Measurements from ENCODE around the gene SYT1. TPM values are rescaled to one million over a fixed set of nuclear protein-coding genes. Genes with fewer than 3 reads are reported as not detected.

Gene SYT1
- total and polyA plus RNA-seq, 7 donors, result 2.8 to 20.0 (median 10.6) TPM; not detected in 1

DNA sequence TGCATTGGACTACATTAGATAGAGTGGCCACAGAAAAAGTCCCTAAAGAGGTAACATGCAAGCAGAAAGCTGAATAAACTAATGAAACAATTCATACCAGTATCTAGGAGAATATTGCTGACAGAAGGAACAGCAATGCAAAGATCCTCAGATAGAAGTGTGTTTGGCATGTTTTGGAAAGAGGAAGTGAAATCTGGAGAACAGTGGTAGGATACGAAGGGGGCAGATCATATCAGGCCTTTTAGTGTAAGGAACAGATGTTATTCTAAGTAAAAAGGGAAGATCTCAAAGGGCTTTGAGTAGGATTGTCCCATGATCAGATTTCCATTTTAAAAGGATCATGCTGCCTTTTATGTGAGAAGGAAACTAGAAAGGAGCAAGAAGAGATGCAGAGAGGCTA lies 483.3 kb downstream of the SYT1 start:
- Histone ChIP-seq H3K4me3 (no peak overlapping the region), H3K4me1 (peaks cover 0 to 6% (median 0%) of the 10 kb centered on the region in 4 donors), H3K27me3 (no peaks in the 10 kb centered on the region), H3K9me3 (no peaks in the 10 kb centered on the region), H3K36me3 (no peaks in the 10 kb centered on the region), H3K27ac (no peak overlapping the region)
- no peak for DNase-seq
- intact Hi-C loops (cut with DNase I), result no loop called here
- no peak for TF ChIP-seq POLR2A (IDR thresholded peaks at IDR 0.05)
- TF ChIP-seq, protein P1, sequence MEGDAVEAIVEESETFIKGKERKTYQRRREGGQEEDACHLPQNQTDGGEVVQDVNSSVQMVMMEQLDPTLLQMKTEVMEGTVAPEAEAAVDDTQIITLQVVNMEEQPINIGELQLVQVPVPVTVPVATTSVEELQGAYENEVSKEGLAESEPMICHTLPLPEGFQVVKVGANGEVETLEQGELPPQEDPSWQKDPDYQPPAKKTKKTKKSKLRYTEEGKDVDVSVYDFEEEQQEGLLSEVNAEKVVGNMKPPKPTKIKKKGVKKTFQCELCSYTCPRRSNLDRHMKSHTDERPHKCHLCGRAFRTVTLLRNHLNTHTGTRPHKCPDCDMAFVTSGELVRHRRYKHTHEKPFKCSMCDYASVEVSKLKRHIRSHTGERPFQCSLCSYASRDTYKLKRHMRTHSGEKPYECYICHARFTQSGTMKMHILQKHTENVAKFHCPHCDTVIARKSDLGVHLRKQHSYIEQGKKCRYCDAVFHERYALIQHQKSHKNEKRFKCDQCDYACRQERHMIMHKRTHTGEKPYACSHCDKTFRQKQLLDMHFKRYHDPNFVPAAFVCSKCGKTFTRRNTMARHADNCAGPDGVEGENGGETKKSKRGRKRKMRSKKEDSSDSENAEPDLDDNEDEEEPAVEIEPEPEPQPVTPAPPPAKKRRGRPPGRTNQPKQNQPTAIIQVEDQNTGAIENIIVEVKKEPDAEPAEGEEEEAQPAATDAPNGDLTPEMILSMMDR (IDR thresholded peaks at IDR 0.05), result no peak
- no peak for TF ChIP-seq POLR2AphosphoS5 (IDR thresholded peaks at IDR 0.05)
- no peak for TF ChIP-seq EP300 (IDR thresholded peaks at IDR 0.05)
- 40 to 77% methylated on average over 1 of the region's 1 CpG for WGBS, 2 donors

DNA sequence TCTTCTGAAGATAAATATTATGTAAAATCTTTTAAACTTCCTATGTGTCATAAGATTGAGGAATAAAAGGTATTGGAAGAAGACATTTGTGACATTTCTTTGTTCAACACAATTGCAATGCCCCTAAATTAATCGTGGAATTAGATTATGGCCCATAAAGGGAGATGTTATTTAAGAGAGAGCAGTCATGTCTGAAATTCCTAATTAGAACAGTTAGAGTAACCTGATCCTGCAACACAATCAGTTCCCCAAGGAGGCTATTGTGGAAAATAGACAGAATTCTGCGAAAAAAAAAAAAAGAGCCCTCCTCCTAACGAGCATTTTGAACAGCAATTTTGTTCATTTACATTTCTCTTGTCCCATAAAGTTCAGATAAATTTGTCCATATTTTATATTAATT lies 486.7 kb downstream of the SYT1 start:
- no peak for DNase-seq
- no peaks in the 10 kb centered on the region for H3K36me3 ChIP-seq
- no peaks in the 10 kb centered on the region for H3K9me3 ChIP-seq
- no peaks in the 10 kb centered on the region for H3K27me3 ChIP-seq
- H3K27ac ChIP-seq, result no peak overlapping the region
- peaks cover 0 to 4% (median 0%) of the 10 kb centered on the region in 4 donors for H3K4me1 ChIP-seq
- TF ChIP-seq POLR2AphosphoS5 (IDR thresholded peaks at IDR 0.05), result no peak
- TF ChIP-seq, protein P1 (IDR thresholded peaks at IDR 0.05), result no peak
- WGBS, 2 donors, result 78 to 86% methylated on average over 3 of the region's 3 CpGs
- intact Hi-C loops (cut with DNase I), result no loop called here
- no peak overlapping the region for H3K4me3 ChIP-seq

DNA sequence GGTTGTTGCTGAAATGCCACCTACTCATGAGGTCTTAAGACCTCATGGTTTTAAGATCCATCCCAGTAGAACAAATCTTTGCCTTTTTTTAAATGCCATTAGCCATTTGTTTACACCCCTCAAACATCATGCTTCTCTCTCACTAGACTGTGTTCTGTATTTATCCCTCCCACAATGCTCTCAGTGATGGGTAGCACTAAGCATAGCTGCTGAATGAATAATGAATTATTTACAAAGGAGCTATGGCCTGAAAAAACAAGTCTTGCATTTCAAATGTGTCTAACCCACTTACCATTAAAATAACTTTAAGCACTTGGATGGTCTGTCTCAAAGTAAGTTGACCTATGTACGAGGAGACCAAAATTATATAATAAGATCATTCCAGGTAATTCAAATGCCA lies 491.6 kb downstream of the SYT1 start:
- Histone ChIP-seq H3K36me3 (no peaks in the 10 kb centered on the region), H3K4me1 (peaks cover 0 to 5% (median 0%) of the 10 kb centered on the region in 4 donors), H3K9me3 (no peaks in the 10 kb centered on the region), H3K27ac (no peak overlapping the region), H3K4me3 (no peak overlapping the region), H3K27me3 (no peaks in the 10 kb centered on the region)
- no peak for TF ChIP-seq EP300 (IDR thresholded peaks at IDR 0.05)
- TF ChIP-seq, protein P1 (IDR thresholded peaks at IDR 0.05), result no peak
- TF ChIP-seq POLR2AphosphoS5 (IDR thresholded peaks at IDR 0.05), result no peak
- no peak for TF ChIP-seq POLR2A (IDR thresholded peaks at IDR 0.05)
- WGBS, 2 donors, result 80 to 86% methylated on average over 1 of the region's 1 CpG
- DNase-seq, result no peak
- intact Hi-C loops (cut with DNase I), result no loop called here

DNA sequence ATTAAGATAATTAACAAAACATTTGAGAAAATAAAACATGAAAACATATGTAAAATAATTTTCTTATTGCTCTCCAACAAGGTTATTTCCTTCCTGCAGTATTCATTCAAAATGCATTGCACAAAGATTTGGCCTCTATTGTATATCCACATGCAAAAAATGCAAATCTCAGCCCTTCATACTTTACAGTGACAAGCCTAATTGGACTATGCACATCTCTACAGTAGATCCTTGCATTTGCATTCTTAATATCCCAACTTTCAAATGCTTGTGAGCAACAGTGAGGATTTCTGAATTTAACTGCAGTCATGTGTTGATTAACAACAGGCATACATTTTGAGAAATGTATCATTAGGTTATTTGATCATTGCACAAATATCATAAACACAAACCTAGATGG lies 492.5 kb downstream of the SYT1 start:
- H3K9me3 ChIP-seq, result no peaks in the 10 kb centered on the region
- peaks cover 0 to 10% (median 2%) of the 10 kb centered on the region in 4 donors for H3K4me1 ChIP-seq
- intact Hi-C loops (cut with DNase I), result no loop called here
- DNase-seq, result no peak
- H3K27me3 ChIP-seq, result no peaks in the 10 kb centered on the region
- H3K27ac ChIP-seq, result no peak overlapping the region
- TF ChIP-seq, protein P1 (IDR thresholded peaks at IDR 0.05), result no peak
- H3K36me3 ChIP-seq, result no peaks in the 10 kb centered on the region
- no peak overlapping the region for H3K4me3 ChIP-seq

DNA sequence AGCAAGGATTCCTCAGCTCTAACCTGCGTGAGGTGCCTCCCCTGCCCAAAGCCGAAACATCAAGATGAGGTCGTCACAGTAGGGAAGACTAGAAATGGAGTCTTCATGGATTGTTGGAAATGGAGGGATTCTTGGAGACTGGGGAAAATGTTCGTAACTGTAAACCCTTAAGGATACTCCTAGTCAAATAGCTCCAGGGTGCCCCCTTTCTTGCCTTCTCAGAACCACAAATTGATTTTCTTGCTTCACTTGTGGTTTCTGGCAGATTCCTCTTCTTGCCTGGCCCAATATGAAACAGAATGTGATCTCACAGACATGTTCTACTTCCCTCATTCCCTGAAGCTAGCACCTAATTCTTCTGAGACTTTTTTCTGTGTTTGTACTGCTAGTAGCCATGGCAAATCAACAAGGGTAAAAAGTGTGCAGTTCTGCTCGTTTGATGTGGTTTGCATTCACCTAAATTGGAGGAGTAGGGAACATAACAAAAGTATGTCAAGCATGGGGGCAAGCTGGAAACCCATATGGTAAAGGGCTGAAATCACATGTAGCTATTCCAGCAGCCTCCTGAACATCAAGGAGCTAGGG lies 494.2 kb downstream of the SYT1 start:
- intact Hi-C loops (cut with DNase I), result no loop called here
- H3K4me3 ChIP-seq, result no peak overlapping the region
- H3K9me3 ChIP-seq, result no peaks in the 10 kb centered on the region
- no peaks in the 10 kb centered on the region for H3K27me3 ChIP-seq
- no peaks in the 10 kb centered on the region for H3K36me3 ChIP-seq
- 83 to 88% methylated on average over 5 of the region's 5 CpGs for WGBS, 2 donors
- no peak for DNase-seq
- peaks cover 0 to 10% (median 2%) of the 10 kb centered on the region in 4 donors for H3K4me1 ChIP-seq
- TF ChIP-seq EP300 (IDR thresholded peaks at IDR 0.05) (no peak), POLR2AphosphoS5 (IDR thresholded peaks at IDR 0.05) (no peak), POLR2A (IDR thresholded peaks at IDR 0.05) (no peak)
- TF ChIP-seq, protein P1 (IDR thresholded peaks at IDR 0.05), result no peak
- H3K27ac ChIP-seq, result no peak overlapping the region

Data from sigmoid colon (tissue), 7 donors.